ENCODE measurements around the gene MRPS22. TPM values are rescaled to one million over a fixed set of nuclear protein-coding genes. Genes with fewer than 3 reads are reported as not detected.
A peak's percentile ranks its signal among the peaks of the same experiment; 100 is the strongest.
"Not testable (repeated sequence)": the region's sequence is repeated elsewhere in the genome, so short reads cannot be mapped to it uniquely, and the experiment has no call there.

The MRPS22 gene
- polyA plus RNA-seq, 1 experiment: 38.2 TPM

DNA sequence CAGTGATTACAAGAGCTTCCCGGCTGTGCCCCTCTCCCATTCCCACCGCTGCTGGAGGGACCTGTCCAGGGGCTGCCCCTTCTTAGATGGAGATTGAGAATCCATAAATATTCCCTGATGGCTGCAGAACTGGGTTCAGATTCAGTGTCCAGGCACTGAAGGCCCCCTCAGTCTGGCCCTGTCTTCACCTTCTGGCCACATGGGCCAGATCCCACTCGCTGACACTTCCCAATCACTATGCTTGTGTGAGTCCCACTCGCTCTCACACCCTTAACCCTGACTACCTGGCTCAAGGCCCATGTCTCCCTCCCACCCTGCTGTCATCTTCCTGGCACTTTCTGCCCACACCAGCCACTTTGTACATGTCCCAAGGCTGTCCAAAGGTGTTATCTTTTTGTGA is 15.5 kb upstream of the MRPS22 start:
- TF ChIP-seq, protein P1, sequence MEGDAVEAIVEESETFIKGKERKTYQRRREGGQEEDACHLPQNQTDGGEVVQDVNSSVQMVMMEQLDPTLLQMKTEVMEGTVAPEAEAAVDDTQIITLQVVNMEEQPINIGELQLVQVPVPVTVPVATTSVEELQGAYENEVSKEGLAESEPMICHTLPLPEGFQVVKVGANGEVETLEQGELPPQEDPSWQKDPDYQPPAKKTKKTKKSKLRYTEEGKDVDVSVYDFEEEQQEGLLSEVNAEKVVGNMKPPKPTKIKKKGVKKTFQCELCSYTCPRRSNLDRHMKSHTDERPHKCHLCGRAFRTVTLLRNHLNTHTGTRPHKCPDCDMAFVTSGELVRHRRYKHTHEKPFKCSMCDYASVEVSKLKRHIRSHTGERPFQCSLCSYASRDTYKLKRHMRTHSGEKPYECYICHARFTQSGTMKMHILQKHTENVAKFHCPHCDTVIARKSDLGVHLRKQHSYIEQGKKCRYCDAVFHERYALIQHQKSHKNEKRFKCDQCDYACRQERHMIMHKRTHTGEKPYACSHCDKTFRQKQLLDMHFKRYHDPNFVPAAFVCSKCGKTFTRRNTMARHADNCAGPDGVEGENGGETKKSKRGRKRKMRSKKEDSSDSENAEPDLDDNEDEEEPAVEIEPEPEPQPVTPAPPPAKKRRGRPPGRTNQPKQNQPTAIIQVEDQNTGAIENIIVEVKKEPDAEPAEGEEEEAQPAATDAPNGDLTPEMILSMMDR (IDR thresholded peaks at IDR 0.05; ENCODE audit: insufficient read depth, low read depth, low read length): no peak
- POLR2A ChIA-PET: no interaction called here

DNA sequence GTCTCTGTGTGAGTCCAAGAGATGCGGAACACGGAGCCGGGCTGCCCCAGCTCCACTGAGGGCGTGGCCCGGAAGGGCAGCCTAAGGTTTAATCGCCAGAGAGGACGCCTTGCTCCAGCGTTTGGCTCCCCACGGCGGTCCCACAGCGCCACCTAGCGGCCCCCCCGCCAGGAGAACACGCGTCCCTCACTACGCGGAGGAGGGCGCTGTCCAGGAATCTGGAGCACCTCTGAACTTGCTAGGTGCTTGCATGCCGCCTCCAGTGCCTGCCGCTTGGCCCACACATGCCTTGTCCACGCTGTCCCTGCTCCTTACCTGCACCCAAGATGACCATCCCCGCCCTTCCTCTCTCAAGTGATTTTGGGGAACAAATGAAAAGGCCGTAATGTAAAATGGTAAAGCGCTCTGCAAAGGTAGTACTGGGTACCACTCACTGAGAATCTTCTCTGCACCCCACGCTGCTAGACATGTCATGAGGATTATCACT is 14.4 kb upstream of the MRPS22 start:
- CTCF ChIA-PET: interaction anchor here (0.6 to 5.5 kb wide), 46 partner anchors 10 to 406 kb away, joined by 3 to 189 read pairs (median 5); partner anchors contain the start of genes FOXL2 and FOXL2NB
- no peaks in the 10 kb centered on the region for H3K36me3 ChIP-seq (ENCODE audit: control insufficient read depth, insufficient read depth, low read length)
- TF ChIP-seq, protein P1 (IDR thresholded peaks at IDR 0.05; ENCODE audit: insufficient read depth, low read depth, low read length): peak; percentile 99
- POLR2A ChIA-PET: no interaction called here
- peaks cover 2% of the 10 kb centered on the region; the same call in 1 of the 2 replicates for H3K27me3 ChIP-seq (ENCODE audit: control insufficient read depth, insufficient read depth, low read length)
- H3K4me3 ChIP-seq (ENCODE audit: low read depth, low read length): no peak overlapping the region
- DNase-seq (ENCODE audit: low read depth): no peak

More for the DNA sequence above, 15.5 kb upstream of the MRPS22 start:
- no peaks in the 10 kb centered on the region for H3K36me3 ChIP-seq (ENCODE audit: control insufficient read depth, insufficient read depth, low read length)
- peaks cover 2% of the 10 kb centered on the region; the same call in 1 of the 2 replicates for H3K27me3 ChIP-seq (ENCODE audit: control insufficient read depth, insufficient read depth, low read length)
- H3K4me3 ChIP-seq (ENCODE audit: low read depth, low read length): no peak overlapping the region
- DNase-seq (ENCODE audit: low read depth): no peak
- CTCF ChIA-PET: interaction anchor here (1.0 to 5.5 kb wide), 20 partner anchors 10 to 405 kb away, joined by 3 to 189 read pairs (median 6); no protein-coding TSS in a partner anchor

DNA sequence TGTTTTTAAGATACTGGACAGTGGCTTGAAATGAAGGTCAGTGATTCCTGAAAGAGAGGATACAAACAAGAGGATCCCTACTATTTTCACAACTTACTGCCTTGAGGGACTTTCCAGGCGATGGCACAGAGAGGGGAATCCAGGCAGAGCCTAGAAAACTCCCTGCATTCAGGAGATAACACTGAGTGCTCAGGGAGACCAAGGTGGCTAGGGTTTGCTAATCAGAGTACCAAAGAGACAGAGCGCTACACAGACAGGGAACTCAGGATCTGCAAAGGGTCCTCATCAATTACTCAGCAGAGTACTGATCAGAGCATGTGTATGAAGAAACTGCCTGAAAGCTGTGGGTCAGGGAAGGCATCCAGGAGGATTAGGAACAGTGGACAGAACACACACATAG is 11.7 kb upstream of the MRPS22 start:
- peaks cover 2% of the 10 kb centered on the region; the same call in 1 of the 2 replicates for H3K27me3 ChIP-seq (ENCODE audit: control insufficient read depth, insufficient read depth, low read length)
- ChIA-PET CTCF (interaction anchor here (4.5 to 5.5 kb wide), 2 partner anchors 13 to 222 kb away, joined by 59 to 189 read pairs; no protein-coding TSS in a partner anchor), POLR2A (no interaction called here)
- TF ChIP-seq, protein P1 (IDR thresholded peaks at IDR 0.05; ENCODE audit: insufficient read depth, low read depth, low read length): no peak
- H3K36me3 ChIP-seq (ENCODE audit: control insufficient read depth, insufficient read depth, low read length): no peaks in the 10 kb centered on the region
- no peak for DNase-seq (ENCODE audit: low read depth)
- no peak overlapping the region for H3K4me3 ChIP-seq (ENCODE audit: low read depth, low read length)

DNA sequence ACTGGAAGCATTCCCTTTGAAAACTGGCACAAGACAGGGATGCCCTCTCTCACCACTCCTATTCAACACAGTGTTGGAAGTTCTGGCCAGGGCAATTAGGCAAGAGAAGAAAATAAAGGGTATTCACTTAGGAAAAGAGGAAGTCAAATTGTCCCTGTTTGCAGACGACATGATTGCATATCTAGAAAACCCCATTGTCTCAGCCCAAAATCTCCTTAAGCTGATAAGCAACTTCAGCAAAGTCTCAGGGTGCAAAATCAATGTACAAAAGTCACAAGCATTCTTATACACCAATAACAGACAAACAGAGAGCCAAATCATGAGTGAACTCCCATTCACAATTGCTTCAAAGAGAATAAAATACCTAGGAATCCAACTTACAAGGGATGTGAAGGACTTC is 9.1 kb upstream of the MRPS22 start:
- POLR2A ChIA-PET; H3K36me3 ChIP-seq (ENCODE audit: control insufficient read depth, insufficient read depth, low read length): not testable (repeated sequence)

DNA sequence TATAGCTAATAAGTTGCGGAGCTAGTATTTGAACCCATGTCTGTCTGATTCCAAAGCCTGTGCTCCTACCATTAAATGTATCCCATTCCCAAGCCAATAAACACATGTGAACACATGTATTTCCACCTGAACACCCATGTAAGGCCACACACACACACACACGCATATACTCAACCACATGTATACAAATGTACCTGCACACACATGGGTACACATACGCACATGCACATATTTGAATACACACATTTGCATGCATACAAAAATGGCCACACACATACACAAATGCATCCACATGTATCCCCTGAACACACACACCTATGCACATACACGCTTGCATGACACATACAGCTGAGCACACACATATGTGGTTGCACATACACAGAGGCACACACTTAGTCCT is 5.4 kb upstream of the MRPS22 start:
- Histone ChIP-seq H3K27me3 (ENCODE audit: control insufficient read depth, insufficient read depth, low read length) (no peaks in the 10 kb centered on the region), H3K4me3 (ENCODE audit: low read depth, low read length) (no peak overlapping the region), H3K36me3 (ENCODE audit: control insufficient read depth, insufficient read depth, low read length) (no peaks in the 10 kb centered on the region)
- DNase-seq (ENCODE audit: low read depth): no peak
- CTCF ChIA-PET: interaction anchor here (3.3 to 4.0 kb wide), 2 partner anchors 9 to 227 kb away, joined by 15 to 17 read pairs; no protein-coding TSS in a partner anchor
- POLR2A ChIA-PET: no interaction called here
- TF ChIP-seq, protein P1 (IDR thresholded peaks at IDR 0.05; ENCODE audit: insufficient read depth, low read depth, low read length): no peak

More for the DNA sequence above, 9.1 kb upstream of the MRPS22 start:
- DNase-seq (ENCODE audit: low read depth); H3K27me3 ChIP-seq (ENCODE audit: control insufficient read depth, insufficient read depth, low read length); H3K4me3 ChIP-seq (ENCODE audit: low read depth, low read length); CTCF ChIA-PET: not testable (repeated sequence)

All from BJ (cell line).